HG03045 (cell line): ENCODE results near the gene VPS72.

ENCODE experiments used
- ATAC-seq: cut with Tn5 transposase; IDR thresholded peaks from one replicate; pipeline ENCODE4 v1.9.1; 2021; ENCODE audit warnings: mild to moderate bottlenecking, moderate library complexity; ENCODE audit not compliant: unreplicated experiment

VPS72 gene

GRCh38 chr1:151146072-151146411 is 44.0 kb downstream of the VPS72 start:
- no peak for ATAC-seq

- ATAC-seq: no peak
Observed at GRCh38 chr1:151145304-151146071, 44.5 kb downstream of the VPS72 start.

GRCh38 chr1:151144474-151145303 is 45.3 kb downstream of the VPS72 start:
- ATAC-seq: no peak

DNA sequence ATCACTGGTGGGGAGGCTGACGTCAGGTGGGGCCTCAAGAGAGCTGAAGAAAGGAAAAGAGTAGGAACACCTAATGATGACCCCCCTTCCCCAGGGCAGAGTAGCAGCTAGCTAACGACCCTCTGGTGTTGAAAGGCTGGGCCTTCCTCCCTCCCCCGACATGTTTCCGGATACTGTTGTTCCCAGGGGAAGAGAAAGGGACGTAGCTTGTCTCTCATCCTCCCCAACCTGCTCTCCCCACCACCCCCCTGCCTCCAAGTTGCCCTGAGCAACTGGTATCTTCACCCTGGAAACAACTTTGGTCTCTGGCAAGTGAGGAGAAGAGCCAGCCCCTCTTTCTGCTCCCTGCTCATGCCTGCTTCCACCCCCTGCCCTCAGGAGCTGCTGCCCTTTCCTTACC is 46.0 kb downstream of the VPS72 start:
- ATAC-seq: no peak

- ATAC-seq: no peak
Observed at GRCh38 chr1:151143057-151143435, 47.0 kb downstream of the VPS72 start.

GRCh38 chr1:151142411-151143056 is 47.5 kb downstream of the VPS72 start:
- no peak for ATAC-seq

- no peak for ATAC-seq
Observed at GRCh38 chr1:151137789-151138188, 52.2 kb downstream of the VPS72 start.

DNA sequence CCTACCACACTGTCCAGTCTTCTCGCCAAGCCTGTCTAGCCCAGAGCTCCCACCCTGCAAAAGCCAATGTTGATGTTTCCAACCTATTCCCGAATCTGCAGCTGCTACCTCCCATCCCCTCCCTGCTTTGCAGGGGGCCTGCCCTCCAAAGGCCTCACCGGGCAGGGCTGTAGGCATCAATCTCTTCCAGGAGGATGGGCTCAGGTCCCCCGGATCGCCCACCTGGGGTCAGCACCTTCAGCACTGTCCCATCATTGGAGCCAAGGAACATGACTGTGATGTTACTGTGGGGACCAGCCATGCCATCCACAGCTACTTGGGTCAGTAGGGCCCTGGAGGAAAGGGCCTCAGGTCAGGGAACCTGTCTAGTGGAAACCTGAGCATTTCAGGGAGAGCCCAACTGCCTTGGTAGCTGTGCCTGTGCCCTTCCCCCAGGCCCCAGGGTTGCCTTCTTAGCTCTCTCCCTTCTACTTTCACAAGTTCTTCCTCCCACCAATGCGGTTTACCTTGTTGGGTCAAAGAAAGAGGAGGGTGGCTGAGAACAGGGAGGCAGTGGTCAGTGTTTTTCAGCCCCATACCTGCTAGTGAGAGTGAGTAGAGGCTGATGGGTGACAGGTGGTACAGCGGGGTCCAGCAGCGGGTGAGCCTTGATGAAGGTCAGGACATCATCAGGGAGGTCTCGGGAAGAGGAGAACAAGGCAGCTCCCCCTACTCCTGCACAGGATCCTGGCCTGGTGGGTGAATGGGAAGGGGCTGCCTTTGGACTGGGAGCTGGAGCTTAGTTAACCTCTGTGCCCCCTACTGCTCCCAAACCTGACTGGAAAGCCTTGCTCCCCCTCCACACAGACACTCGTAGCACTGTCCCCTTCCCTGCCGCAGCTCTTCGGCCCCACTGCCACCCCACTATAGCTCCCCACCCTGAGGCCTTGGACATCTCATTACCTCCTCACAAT is 54.3 kb downstream of the VPS72 start:
- no peak for ATAC-seq

GRCh38 chr1:151134991-151135390 is 55.0 kb downstream of the VPS72 start:
- no peak for ATAC-seq

- ATAC-seq: no peak
Observed at GRCh38 chr1:151134396-151134795, 55.6 kb downstream of the VPS72 start.

- ATAC-seq: no peak
Observed at GRCh38 chr1:151133018-151133806, 56.8 kb downstream of the VPS72 start.

DNA sequence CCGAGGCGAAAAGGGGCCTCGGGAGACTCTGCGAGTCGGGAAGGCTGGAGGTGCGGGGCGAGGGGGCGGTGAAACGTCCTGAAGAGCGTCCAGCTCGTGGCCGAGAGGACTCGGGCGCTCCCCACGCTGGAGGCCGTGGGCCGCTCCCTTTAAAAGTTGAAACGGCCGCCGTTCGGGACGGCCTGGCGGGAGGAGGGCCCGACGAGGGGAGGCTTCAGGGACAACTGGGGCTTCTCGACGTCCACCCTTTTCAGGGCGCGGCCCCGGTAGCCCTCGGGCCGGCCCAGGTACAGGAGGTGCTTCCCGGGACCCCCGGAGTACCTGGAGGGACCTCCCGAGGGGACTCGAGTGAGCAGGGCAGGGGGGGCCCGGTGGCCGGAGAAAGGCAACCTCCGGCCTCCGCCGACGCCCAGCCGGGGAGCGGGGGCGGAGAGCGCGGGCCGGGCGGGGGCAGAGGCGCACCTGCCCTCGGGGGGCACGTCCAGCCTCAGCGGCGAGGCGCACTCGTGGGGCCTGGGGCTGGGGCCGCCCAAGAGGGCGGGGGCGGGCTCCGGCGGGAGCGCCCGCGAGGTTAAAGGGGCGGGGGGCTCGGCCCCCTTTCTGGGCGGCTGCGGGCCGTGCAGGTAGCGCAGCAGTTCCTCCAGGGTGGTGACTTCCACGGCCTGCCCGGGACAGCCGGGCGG is 57.5 kb downstream of the VPS72 start:
- no peak for ATAC-seq

DNA sequence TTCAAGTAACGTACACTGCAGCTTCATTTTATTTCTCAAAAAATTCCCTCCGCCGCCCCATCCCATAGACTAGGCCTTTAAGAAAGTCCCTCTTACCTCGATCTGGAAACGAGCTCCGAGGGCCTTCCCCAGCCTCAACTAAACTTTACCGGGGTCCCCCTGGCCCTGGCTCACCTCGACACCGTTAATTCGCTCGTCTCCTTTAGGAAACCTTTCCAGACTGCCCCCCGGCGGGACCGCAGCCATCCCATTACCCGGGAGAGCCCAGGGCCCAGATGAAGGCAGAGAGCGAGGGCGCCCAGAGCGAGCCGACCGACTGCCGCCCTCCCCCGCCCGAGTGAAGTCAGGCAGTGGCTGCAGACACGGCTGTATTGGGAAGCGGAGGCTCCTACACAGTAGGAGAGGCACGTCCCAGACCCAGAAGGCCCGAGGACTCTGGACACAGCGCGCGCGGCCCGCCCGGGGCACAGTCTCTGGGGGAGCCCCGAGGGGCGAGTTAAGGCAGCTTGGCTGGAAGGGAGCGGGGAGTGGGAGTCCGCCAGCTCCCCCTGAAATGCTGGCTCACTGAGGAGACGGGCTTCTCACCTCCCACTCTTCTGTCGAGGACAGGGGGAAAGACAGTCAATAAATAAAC is 58.2 kb downstream of the VPS72 start:
- no peak for ATAC-seq

DNA sequence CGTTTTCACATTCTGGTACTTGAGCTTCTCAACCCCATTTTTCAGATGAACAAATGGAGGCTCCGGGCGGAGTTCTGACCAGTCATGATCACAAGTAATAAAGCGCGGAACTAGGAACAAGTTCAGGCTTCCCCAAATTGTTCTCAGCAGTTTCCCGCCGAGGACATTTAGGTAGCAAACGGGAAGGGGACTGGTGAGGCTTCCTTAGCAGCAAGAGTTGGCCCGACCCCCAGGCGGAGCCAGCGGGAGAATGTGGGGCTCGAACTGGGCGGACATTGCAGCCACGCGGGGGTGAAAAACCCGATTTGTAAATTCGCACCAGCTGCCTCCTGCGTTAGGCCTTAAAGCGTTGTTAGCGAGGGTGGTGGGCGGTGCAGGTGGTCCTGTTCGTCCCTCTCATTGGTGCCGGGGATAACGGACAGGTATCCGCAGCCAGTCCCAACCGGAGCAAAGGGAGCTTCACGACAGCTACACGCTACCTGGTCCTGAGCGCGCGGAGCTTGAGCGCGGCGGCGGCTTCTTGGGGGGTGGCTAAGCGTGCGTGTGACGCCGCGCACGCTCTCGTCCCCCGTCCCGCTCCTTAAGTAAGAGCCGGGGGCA is 58.9 kb downstream of the VPS72 start:
- ATAC-seq: no peak

DNA sequence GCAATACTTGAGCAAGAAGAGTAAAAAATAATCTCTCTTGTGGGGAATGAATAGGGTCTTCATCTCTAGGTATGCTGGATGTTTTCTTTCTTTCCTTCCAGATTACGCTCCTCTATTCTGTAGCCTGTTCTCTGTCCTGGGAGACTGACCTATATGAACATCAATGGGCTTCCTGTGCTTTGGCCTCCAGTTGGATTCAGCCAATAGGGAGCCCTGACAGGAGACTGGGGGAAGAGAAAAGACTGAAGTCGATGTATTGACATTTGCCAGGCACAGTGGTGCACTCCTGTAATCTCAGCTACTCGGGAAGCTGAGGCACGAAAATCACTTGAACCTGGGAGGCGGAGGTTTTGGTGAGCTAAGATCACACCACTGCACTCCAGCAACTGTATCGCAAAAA is 61.2 kb downstream of the VPS72 start:
- no peak for ATAC-seq
